ENCODE results near the gene MPP7. TPM values are rescaled to one million over a fixed set of nuclear protein-coding genes. Genes with fewer than 3 reads are reported as not detected.
A peak's percentile ranks its signal among the peaks of the same experiment; 100 is the strongest.

Gene MPP7
- total RNA-seq, 1 donor from 2014 or later: 15.9 TPM

DNA sequence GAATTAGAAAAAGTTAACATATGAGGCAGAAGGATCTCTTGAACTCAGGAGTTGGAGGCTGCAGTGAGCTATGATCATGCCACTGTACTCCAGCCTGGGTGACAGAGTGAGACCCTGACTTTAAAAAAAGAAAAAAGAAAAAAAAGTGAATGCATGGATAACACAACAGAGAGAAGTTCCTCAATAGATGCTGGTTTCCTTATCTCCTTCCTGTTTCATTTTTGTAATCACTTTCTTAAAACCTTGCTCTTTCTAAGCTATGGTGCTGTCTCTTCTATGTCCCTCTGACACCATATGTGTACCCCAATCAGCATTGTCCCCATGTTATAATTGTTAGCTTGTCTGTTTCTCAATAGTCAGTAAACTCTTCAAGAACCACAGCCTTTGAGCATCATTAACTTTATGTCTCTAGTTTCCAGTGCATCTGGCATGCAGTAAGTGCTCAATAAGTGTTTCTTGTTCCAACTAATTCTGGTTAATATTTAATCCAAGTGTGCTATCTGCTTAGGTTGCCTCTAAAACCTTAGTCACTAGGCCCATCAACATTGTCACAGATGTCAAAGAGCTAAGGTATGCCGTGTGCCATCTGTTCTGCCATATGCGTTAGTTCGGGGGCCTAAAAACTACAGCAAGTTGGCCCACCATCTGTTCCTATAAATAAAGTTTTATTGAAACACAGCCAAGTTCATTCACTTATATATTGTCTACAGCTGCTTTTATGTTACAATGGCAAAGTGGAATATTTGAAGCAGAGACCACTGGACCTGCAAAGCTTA, 36.2 kb downstream of the MPP7 start:
- no peak for DNase-seq

DNA sequence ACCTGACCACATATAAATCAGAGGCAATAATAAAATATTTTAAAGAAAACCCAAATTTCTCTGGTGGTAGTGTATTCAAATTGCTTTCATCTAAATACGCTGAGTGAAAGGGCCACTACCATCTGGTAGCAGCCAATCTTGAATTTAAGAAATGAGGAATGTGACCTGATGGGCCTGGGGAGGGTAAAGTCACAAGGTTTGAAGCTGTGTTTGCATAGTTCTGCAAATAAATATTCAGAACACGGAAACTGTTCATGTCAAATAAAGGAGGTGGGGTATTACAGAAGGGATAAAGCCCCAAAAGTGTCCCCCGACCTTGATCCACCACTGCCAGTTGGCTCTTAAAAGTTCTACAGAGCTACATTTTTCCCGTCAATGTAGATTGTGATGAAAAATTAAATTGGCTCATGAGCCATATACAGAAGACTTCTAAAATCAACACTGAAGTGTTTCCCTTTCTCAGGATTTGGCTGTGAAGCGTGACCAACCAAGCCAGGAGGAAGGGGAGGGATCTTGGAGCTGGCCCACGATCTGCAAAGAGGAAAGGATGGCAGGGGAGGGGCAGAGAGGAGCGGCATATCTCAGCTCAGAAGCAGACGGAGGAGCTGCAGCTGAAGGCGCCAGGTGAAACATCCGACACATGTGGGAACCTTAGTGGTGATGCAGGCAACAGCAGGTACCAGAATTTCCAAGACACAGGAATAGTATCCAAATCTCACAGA, 39.6 kb downstream of the MPP7 start:
- no peak for DNase-seq

DNA sequence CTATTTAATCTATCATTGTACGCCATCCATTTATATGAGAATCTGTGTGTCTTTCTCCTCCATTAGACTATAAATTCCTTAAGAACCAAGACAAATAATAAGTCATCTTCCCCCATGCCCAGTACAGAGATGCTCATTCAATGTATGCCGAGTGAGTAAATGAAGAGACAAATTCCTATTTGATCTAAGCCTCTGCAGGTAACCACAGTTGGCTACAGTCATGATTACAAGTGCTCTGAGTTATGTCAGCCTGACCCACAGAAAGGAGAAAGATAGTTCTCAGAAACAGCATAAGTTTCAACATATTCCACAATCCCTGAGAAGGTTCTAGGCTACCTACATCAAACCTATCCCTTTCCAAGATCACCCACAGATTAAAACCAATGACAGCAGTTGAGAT, 46.1 kb downstream of the MPP7 start:
- no peak for DNase-seq

DNA sequence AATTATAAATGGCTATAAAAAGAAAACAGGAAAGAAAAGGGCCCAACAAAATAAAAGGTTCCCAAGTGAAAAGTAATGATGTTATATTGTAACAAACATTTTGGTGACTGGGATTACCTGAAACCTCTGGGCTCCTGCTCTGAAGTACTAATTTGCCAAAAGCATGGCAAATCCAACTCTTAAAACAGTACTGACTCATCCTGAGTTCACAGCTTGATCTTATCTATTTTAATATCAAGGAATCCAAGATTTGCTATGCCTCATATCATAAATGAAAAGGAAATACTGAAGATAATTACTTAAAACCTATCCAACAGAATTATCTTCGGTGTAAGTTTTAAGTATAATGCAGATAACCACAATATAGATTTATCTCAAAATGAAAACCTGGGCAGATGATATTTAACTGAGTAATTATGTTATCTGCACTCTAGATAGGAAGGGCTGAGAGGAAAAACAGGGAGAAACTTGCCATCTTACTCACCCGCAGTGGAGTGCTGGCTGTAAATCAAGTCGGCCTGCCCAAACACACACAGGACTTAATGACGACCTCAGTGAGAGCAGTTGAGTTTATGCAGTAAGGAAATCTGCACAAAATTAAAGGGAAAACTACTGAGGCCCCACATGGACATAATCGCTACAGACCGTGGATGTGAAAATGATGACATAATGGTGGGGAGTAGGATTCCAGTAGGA, 48.4 kb downstream of the MPP7 start:
- DNase-seq: peak; percentile 33

DNA sequence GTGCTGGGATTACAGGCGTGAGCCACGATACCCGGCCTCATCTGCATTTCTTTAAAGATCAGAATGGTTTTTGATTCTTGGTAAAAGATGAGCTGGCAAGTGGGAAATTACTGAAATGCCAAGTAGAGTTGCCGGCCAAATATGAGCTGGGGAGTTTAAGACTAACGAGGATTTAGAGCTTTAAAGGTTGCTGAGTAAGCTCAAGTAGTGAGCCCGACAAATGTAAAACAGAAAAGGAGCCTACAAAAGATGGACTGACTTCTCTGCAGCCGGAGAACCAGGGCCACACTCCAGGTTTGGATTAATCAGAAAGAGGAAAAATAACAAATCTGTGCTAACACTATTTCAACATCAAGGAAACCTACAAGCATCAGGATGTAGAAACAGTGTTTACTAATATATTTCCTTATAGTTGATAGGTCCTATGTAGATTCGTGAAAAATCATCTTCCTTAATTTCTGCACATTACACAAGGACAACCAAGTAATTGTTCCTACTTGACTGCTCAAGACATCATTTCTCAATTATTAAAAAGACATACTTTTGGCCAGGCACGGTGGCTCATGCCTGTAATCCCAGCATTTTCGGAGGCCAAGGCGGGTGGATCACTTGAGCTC, 49.6 kb downstream of the MPP7 start:
- DNase-seq: no peak

Small RNAs within 50 kb of the gene (small RNA-seq; reads per million reads assigned to genes)
- gene MIR8086 (ENCODE audit: low replicate concordance): not detected

Other genes starting within 250 kb of the MPP7 start
- gene WAC, start 230.1 kb upstream of the MPP7 start, total RNA-seq: 92.3 TPM